WTC11 (cell line): Measurements from ENCODE around the gene SAP130. TPM values are rescaled to one million over a fixed set of nuclear protein-coding genes. Genes with fewer than 3 reads are reported as not detected.
A peak's percentile ranks its signal among the peaks of the same experiment; 100 is the strongest.

Source experiments
- ATAC-seq: fragments of 200-7000 bp; cut with Tn5 transposase; 2 replicates; pipeline ENCODE4 v1.10.0; 2021; ENCODE audit warnings: mild to moderate bottlenecking, moderate library complexity
- CTCF ChIA-PET: fragments of 300-600 bp; sonication (Branson Sonifier 250); formaldehyde crosslinking; loops from one replicate; lab custom pipeline; 2021; ENCODE audit warnings: antibody characterized with exemption; lab: Charles Lee
- POLR2A ChIA-PET: fragments of 350-600 bp; sonication (Branson Sonifier 250); formaldehyde crosslinking; loops from one replicate; lab custom pipeline; 2021; ENCODE audit warnings: antibody characterized with exemption; lab: Charles Lee
- DNase-seq: peaks from one replicate; pipeline ENCODE4 v3.0.0; 2021; ENCODE audit warnings: low spot score
- H3K27ac Mint-ChIP-seq: 2 replicates; pipeline ENCODE4 v1.8.0; 2021; ENCODE audit warnings: mixed read lengths
- H3K27me3 Mint-ChIP-seq: 2 replicates; pipeline ENCODE4 v1.8.0; 2021; ENCODE audit warnings: low read depth, mild to moderate bottlenecking, moderate library complexity, mixed read lengths
- H3K36me3 Mint-ChIP-seq: 2 replicates; pipeline ENCODE4 v1.8.0; 2021; ENCODE audit warnings: mixed read lengths
- H3K4me1 Mint-ChIP-seq: 2 replicates; pipeline ENCODE4 v1.8.0; 2022; ENCODE audit warnings: mixed read lengths
- H3K4me3 Mint-ChIP-seq: 2 replicates; pipeline ENCODE4 v1.8.0; 2021; ENCODE audit warnings: mild to moderate bottlenecking, moderate library complexity, mixed read lengths
- H3K9me3 Mint-ChIP-seq: 2 replicates; pipeline ENCODE4 v1.8.0; 2021; ENCODE audit warnings: mixed read lengths
- ESRRA ChIP-seq: sonication (generic); formaldehyde crosslinking; IDR thresholded peaks from 2 replicates; pipeline ENCODE4 v1.8.1; 2022; ENCODE audit warnings: mild to moderate bottlenecking, missing genetic modification reagents, borderline replicate concordance
- GABPB1 ChIP-seq: sonication (generic); formaldehyde crosslinking; IDR thresholded peaks from 2 replicates; pipeline ENCODE4 v1.8.1; 2023; ENCODE audit warnings: mild to moderate bottlenecking, missing genetic modification reagents
- GTF2I ChIP-seq: fragments of 250-450 bp; sonication (Bioruptor Pico); conservative IDR thresholded peaks from 2 replicates; pipeline ENCODE4 v1.4.0; 2021; ENCODE audit warnings: mild to moderate bottlenecking
- KAT7 ChIP-seq: sonication (generic); formaldehyde crosslinking; IDR thresholded peaks from 2 replicates; pipeline ENCODE4 v1.8.1; 2023; ENCODE audit warnings: missing genetic modification reagents, mild to moderate bottlenecking, borderline replicate concordance
- NFE2L1 ChIP-seq: sonication (generic); formaldehyde crosslinking; IDR thresholded peaks from 2 replicates; pipeline ENCODE4 v1.8.1; 2023; ENCODE audit warnings: missing genetic modification reagents
- PRRX2 ChIP-seq: fragments of 250-450 bp; sonication (Bioruptor Pico); IDR thresholded peaks from 2 replicates; pipeline ENCODE4 v1.8.0; 2021; ENCODE audit warnings: mild to moderate bottlenecking
- RELA ChIP-seq: sonication (generic); formaldehyde crosslinking; IDR thresholded peaks from 2 replicates; pipeline ENCODE4 v1.8.1; 2022; ENCODE audit warnings: missing genetic modification reagents, mild to moderate bottlenecking, borderline replicate concordance
- SMAD3 ChIP-seq: sonication (generic); formaldehyde crosslinking; IDR thresholded peaks from 2 replicates; pipeline ENCODE4 v1.8.0; 2022; ENCODE audit warnings: missing genetic modification reagents, mild to moderate bottlenecking, borderline replicate concordance
- SMAD4 ChIP-seq: sonication (generic); formaldehyde crosslinking; IDR thresholded peaks from 2 replicates; pipeline ENCODE4 v1.8.0; 2022; ENCODE audit warnings: mild to moderate bottlenecking, missing genetic modification reagents
- TCF7 ChIP-seq: sonication (generic); formaldehyde crosslinking; IDR thresholded peaks from 2 replicates; pipeline ENCODE4 v1.8.0; 2022; ENCODE audit warnings: mild to moderate bottlenecking, low read depth, missing genetic modification reagents, moderate library complexity
- ZBTB21 ChIP-seq: sonication (generic); formaldehyde crosslinking; IDR thresholded peaks from 2 replicates; pipeline ENCODE4 v1.8.1; 2023; ENCODE audit warnings: mild to moderate bottlenecking, missing genetic modification reagents, borderline replicate concordance
- ZNF138 ChIP-seq: sonication (generic); formaldehyde crosslinking; conservative IDR thresholded peaks from 2 replicates; pipeline ENCODE4 v1.8.1; 2022; ENCODE audit warnings: mild to moderate bottlenecking, moderate library complexity, missing genetic modification reagents
- ZNF416 ChIP-seq: fragments of 250-450 bp; sonication (Bioruptor Pico); IDR thresholded peaks from 2 replicates; pipeline ENCODE4 v1.9.0; 2021; ENCODE audit warnings: mild to moderate bottlenecking, inconsistent platforms
- ZNF423 ChIP-seq: fragments of 250-450 bp; sonication (Bioruptor Pico); IDR thresholded peaks from 2 replicates; pipeline ENCODE4 v2.1.2; 2022; ENCODE audit warnings: mild to moderate bottlenecking, moderate library complexity
- total RNA-seq: library from RNA; stranded (reverse); gene quantifications from 3 replicates; pipeline ENCODE4 v1.2.3, GENCODE V29; 2021
- TF ChIP-seq, protein P1 (sequence below): fragments of 250-450 bp; sonication (Bioruptor Pico); IDR thresholded peaks from 2 replicates; pipeline ENCODE4 v1.9.0; 2021; ENCODE audit warnings: mild to moderate bottlenecking
- TF ChIP-seq, protein P2 (sequence below): sonication (generic); formaldehyde crosslinking; IDR thresholded peaks from 2 replicates; pipeline ENCODE4 v1.8.0; 2023; ENCODE audit warnings: missing genetic modification reagents, mild to moderate bottlenecking, borderline replicate concordance
- TF ChIP-seq, protein P3 (sequence below): sonication (generic); formaldehyde crosslinking; IDR thresholded peaks from 2 replicates; pipeline ENCODE4 v1.8.0; 2022; ENCODE audit warnings: mild to moderate bottlenecking, missing genetic modification reagents
- TF ChIP-seq, protein P4 (sequence below): fragments of 250-450 bp; sonication (Bioruptor Pico); conservative IDR thresholded peaks from 2 replicates; pipeline ENCODE4 v1.9.0; 2021; ENCODE audit warnings: mild to moderate bottlenecking
- TF ChIP-seq, protein P5 (sequence below): sonication (generic); formaldehyde crosslinking; IDR thresholded peaks from 2 replicates; pipeline ENCODE4 v1.8.1; 2023; ENCODE audit warnings: mild to moderate bottlenecking, missing genetic modification reagents, moderate library complexity
- TF ChIP-seq, protein P6 (sequence below): sonication (generic); formaldehyde crosslinking; IDR thresholded peaks from 2 replicates; pipeline ENCODE4 v1.8.1; 2023; ENCODE audit warnings: mild to moderate bottlenecking, missing genetic modification reagents

SAP130 gene
- total RNA-seq, 1 experiment from 2014 or later = 45.6 TPM

DNA sequence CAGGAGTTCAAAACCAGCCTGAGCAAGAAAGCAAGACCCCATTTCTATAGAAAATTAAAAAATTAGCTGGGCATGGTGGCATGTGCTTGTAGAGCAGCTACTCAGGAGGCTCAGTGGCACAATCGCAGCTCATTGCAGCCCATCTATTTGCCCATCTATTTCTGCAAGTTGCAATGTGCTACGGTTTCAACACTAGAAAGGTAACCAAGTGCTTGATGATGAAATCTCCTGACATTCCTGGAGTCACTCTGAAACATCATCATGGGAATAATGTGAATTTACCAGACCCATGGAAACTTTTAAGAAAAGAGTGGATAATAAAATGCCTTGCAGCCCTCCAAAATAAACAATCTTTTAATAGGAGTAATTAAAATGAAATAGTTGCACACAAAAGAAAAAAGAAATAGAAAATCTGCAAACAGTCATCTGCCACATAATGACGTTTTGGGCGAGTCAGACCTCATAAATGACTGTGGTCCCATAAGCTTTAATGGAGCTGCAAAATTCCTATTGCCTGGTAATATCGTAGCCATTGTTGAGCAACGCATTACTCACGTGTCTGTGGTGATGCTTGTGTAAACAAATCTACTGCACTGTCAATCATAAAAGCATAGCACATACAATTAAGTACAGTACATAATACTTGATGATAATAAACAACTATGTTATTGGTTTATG lies 95.5 kb downstream of the SAP130 start:
- Mint-ChIP-seq H3K36me3 (no peaks in the 10 kb centered on the region), H3K9me3 (no peaks in the 10 kb centered on the region), H3K4me1 (no peaks in the 10 kb centered on the region), H3K4me3 (no peak overlapping the region), H3K27ac (no peak overlapping the region), H3K27me3 (no peaks in the 10 kb centered on the region)
- CTCF ChIA-PET = no interaction called here
- TF ChIP-seq RELA (CRISPR knock-in tag) (no peak), GABPB1 (CRISPR knock-in tag) (peak; percentile 44; the same call in 1 of the 2 replicates)
- DNase-seq (no peak), ATAC-seq (no peak)
- POLR2A ChIA-PET = no interaction called here

DNA sequence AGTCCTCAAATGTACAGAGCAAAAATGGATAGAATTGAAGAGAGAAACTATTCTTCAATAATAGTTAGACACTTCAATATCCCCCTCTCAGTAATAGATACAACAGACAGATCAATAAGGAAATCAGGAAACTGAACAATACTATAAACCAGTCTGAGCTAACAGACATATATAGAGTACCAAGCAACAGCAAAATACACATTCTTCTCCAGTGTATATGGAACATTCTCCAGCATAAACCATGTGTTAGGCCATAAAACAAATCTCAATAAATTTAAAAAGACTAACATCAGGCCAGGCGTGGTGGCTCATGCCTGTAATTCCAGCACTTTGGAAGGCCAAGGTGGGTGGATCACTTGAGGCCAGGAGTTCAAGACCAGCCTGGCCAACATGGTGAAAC lies 98.4 kb downstream of the SAP130 start:
- Mint-ChIP-seq H3K4me3 (no peak overlapping the region), H3K36me3 (no peaks in the 10 kb centered on the region), H3K27ac (no peak overlapping the region), H3K9me3 (peaks cover 5% of the 10 kb centered on the region; the same call in 1 of the 2 replicates), H3K4me1 (no peaks in the 10 kb centered on the region), H3K27me3 (no peaks in the 10 kb centered on the region)
- ATAC-seq (no peak), DNase-seq (no peak)
- ChIA-PET CTCF (no interaction called here), POLR2A (no interaction called here)
- TF ChIP-seq, protein P1, sequence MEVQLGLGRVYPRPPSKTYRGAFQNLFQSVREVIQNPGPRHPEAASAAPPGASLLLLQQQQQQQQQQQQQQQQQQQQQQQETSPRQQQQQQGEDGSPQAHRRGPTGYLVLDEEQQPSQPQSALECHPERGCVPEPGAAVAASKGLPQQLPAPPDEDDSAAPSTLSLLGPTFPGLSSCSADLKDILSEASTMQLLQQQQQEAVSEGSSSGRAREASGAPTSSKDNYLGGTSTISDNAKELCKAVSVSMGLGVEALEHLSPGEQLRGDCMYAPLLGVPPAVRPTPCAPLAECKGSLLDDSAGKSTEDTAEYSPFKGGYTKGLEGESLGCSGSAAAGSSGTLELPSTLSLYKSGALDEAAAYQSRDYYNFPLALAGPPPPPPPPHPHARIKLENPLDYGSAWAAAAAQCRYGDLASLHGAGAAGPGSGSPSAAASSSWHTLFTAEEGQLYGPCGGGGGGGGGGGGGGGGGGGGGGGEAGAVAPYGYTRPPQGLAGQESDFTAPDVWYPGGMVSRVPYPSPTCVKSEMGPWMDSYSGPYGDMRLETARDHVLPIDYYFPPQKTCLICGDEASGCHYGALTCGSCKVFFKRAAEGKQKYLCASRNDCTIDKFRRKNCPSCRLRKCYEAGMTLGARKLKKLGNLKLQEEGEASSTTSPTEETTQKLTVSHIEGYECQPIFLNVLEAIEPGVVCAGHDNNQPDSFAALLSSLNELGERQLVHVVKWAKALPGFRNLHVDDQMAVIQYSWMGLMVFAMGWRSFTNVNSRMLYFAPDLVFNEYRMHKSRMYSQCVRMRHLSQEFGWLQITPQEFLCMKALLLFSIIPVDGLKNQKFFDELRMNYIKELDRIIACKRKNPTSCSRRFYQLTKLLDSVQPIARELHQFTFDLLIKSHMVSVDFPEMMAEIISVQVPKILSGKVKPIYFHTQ (CRISPR knock-in tag) = no peak
- no peak for TF ChIP-seq SMAD3 (CRISPR knock-in tag)
- no peak for TF ChIP-seq ZBTB21
- TF ChIP-seq ZNF138 (CRISPR knock-in tag) = no peak
- TF ChIP-seq ZNF416 (CRISPR knock-in tag) = no peak
- no peak for TF ChIP-seq NFE2L1 (CRISPR knock-in tag)
- TF ChIP-seq KAT7 = no peak

DNA sequence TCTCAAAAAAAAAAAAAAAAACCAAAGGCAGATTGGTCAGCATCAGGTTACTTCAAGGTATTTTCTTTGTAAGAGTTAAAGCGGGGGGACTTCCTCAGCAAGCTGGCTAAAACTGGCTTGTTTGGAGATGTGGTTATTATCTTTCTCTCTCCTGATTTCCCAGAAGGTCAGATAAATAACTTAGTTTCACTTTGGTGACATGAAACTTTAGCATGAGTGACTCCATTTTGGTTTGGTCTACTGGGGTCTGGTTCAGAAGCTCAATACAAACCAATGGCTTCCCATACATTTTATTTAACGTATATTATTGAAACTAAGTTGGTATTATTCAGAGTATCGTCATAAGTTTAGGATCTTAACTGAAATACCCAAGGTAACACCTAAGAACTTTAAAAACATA lies 100.5 kb downstream of the SAP130 start:
- CTCF ChIA-PET = interaction anchor here (0.6 to 1.3 kb wide), 2 partner anchors 18 to 69 kb away, joined by 3 to 4 read pairs; no protein-coding TSS in a partner anchor
- Mint-ChIP-seq H3K4me1 (no peaks in the 10 kb centered on the region), H3K36me3 (no peaks in the 10 kb centered on the region), H3K27ac (no peak overlapping the region), H3K27me3 (no peaks in the 10 kb centered on the region), H3K9me3 (peaks cover 5% of the 10 kb centered on the region; the same call in 1 of the 2 replicates), H3K4me3 (no peak overlapping the region)
- DNase-seq (no peak), ATAC-seq (no peak)
- POLR2A ChIA-PET = no interaction called here
- TF ChIP-seq, protein P2, sequence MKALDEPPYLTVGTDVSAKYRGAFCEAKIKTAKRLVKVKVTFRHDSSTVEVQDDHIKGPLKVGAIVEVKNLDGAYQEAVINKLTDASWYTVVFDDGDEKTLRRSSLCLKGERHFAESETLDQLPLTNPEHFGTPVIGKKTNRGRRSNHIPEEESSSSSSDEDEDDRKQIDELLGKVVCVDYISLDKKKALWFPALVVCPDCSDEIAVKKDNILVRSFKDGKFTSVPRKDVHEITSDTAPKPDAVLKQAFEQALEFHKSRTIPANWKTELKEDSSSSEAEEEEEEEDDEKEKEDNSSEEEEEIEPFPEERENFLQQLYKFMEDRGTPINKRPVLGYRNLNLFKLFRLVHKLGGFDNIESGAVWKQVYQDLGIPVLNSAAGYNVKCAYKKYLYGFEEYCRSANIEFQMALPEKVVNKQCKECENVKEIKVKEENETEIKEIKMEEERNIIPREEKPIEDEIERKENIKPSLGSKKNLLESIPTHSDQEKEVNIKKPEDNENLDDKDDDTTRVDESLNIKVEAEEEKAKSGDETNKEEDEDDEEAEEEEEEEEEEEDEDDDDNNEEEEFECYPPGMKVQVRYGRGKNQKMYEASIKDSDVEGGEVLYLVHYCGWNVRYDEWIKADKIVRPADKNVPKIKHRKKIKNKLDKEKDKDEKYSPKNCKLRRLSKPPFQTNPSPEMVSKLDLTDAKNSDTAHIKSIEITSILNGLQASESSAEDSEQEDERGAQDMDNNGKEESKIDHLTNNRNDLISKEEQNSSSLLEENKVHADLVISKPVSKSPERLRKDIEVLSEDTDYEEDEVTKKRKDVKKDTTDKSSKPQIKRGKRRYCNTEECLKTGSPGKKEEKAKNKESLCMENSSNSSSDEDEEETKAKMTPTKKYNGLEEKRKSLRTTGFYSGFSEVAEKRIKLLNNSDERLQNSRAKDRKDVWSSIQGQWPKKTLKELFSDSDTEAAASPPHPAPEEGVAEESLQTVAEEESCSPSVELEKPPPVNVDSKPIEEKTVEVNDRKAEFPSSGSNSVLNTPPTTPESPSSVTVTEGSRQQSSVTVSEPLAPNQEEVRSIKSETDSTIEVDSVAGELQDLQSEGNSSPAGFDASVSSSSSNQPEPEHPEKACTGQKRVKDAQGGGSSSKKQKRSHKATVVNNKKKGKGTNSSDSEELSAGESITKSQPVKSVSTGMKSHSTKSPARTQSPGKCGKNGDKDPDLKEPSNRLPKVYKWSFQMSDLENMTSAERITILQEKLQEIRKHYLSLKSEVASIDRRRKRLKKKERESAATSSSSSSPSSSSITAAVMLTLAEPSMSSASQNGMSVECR (CRISPR knock-in tag) = no peak
- TF ChIP-seq TCF7 (CRISPR knock-in tag) (no peak), SMAD4 (CRISPR knock-in tag) (no peak), GABPB1 (CRISPR knock-in tag) (no peak), ZNF423 (no peak), GTF2I (CRISPR knock-in tag) (no peak), PRRX2 (CRISPR knock-in tag) (no peak), ESRRA (CRISPR knock-in tag) (no peak)
- TF ChIP-seq, protein P3, sequence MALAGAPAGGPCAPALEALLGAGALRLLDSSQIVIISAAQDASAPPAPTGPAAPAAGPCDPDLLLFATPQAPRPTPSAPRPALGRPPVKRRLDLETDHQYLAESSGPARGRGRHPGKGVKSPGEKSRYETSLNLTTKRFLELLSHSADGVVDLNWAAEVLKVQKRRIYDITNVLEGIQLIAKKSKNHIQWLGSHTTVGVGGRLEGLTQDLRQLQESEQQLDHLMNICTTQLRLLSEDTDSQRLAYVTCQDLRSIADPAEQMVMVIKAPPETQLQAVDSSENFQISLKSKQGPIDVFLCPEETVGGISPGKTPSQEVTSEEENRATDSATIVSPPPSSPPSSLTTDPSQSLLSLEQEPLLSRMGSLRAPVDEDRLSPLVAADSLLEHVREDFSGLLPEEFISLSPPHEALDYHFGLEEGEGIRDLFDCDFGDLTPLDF (CRISPR knock-in tag) = no peak
- TF ChIP-seq, protein P4, sequence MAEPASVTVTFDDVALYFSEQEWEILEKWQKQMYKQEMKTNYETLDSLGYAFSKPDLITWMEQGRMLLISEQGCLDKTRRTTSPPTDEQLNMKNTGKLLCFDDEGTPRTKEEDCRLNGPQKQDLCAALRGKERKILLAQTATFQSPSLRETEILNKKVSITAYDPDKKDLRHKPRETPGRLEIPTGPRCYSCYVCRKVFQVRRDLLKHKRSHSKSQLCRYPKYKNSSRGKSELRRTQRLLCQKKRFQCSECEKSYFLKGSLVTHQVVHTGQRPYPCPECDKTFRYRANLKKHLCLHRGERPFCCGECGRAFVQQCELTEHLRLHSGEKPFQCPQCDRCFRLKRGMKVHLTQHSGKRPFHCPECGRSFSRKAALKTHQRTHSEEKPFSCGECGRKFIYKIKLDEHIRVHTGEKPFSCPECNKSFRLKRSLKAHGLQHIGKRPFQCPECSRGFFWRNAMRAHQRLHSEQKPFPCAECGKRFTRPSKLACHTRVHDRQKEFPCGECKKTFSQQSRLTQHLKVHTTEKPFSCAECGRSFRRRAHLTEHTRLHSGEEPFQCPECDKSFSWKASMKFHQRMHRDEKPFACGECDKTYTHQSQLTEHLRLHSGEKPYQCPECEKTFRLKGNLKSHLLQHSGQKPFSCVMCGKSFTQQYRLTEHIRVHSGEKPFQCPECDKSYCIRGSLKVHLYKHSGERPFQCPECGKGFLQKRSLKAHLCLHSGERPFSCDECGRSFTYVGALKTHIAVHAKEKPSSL (CRISPR knock-in tag) = no peak
- TF ChIP-seq, protein P5, sequence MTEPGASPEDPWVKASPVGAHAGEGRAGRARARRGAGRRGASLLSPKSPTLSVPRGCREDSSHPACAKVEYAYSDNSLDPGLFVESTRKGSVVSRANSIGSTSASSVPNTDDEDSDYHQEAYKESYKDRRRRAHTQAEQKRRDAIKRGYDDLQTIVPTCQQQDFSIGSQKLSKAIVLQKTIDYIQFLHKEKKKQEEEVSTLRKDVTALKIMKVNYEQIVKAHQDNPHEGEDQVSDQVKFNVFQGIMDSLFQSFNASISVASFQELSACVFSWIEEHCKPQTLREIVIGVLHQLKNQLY (CRISPR knock-in tag) = no peak
- TF ChIP-seq, protein P6, sequence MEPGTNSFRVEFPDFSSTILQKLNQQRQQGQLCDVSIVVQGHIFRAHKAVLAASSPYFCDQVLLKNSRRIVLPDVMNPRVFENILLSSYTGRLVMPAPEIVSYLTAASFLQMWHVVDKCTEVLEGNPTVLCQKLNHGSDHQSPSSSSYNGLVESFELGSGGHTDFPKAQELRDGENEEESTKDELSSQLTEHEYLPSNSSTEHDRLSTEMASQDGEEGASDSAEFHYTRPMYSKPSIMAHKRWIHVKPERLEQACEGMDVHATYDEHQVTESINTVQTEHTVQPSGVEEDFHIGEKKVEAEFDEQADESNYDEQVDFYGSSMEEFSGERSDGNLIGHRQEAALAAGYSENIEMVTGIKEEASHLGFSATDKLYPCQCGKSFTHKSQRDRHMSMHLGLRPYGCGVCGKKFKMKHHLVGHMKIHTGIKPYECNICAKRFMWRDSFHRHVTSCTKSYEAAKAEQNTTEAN (CRISPR knock-in tag) = no peak
